ENCODE measurements around the gene SDK2.

Gene SDK2

GRCh38 chr17:73642659-73643000 is 1.6 kb downstream of the SDK2 start:
- no peak overlapping the region for H3K4me3 ChIP-seq (ENCODE audit: low read depth, low read length)
- no peak for TF ChIP-seq CTCF (IDR thresholded peaks at IDR 0.05; ENCODE audit: borderline replicate concordance, insufficient read depth, low read depth, low read length)

- no peak overlapping the region for H3K4me3 ChIP-seq (ENCODE audit: low read depth, low read length)
- no peak for TF ChIP-seq CTCF (IDR thresholded peaks at IDR 0.05; ENCODE audit: borderline replicate concordance, insufficient read depth, low read depth, low read length)
These were observed 2.2 kb downstream of the SDK2 start for GRCh38 chr17:73641826-73642600.

- no peak overlapping the region for H3K4me3 ChIP-seq (ENCODE audit: low read depth, low read length)
- TF ChIP-seq CTCF (IDR thresholded peaks at IDR 0.05; ENCODE audit: borderline replicate concordance, insufficient read depth, low read depth, low read length): no peak
These were observed 3.6 kb downstream of the SDK2 start for GRCh38 chr17:73640691-73641090.

GRCh38 chr17:73639932-73640331 is 4.3 kb downstream of the SDK2 start:
- no peak overlapping the region for H3K4me3 ChIP-seq (ENCODE audit: low read depth, low read length)
- no peak for TF ChIP-seq CTCF (IDR thresholded peaks at IDR 0.05; ENCODE audit: borderline replicate concordance, insufficient read depth, low read depth, low read length)

- no peak for TF ChIP-seq CTCF (IDR thresholded peaks at IDR 0.05; ENCODE audit: borderline replicate concordance, insufficient read depth, low read depth, low read length)
- H3K4me3 ChIP-seq (ENCODE audit: low read depth, low read length): no peak overlapping the region
These were observed 4.9 kb downstream of the SDK2 start for GRCh38 chr17:73639322-73639721.

GRCh38 chr17:73638556-73638955 is 5.7 kb downstream of the SDK2 start:
- no peak overlapping the region for H3K4me3 ChIP-seq (ENCODE audit: low read depth, low read length)
- no peak for TF ChIP-seq CTCF (IDR thresholded peaks at IDR 0.05; ENCODE audit: borderline replicate concordance, insufficient read depth, low read depth, low read length)

GRCh38 chr17:73637866-73638265 is 6.4 kb downstream of the SDK2 start:
- H3K4me3 ChIP-seq (ENCODE audit: low read depth, low read length): no peak overlapping the region
- no peak for TF ChIP-seq CTCF (IDR thresholded peaks at IDR 0.05; ENCODE audit: borderline replicate concordance, insufficient read depth, low read depth, low read length)

Data from GM12875 (cell line).